CD4-positive, alpha-beta T cell (primary cell): ENCODE data around the gene AK9. TPM values are rescaled to one million over a fixed set of nuclear protein-coding genes. Genes with fewer than 3 reads are reported as not detected.

Experiments used
- ATAC-seq: fragments of 200-7000 bp; cut with Tn5 transposase; one replicate; pipeline ENCODE4 v1.10.0; 2022; ENCODE audit warnings: mild to moderate bottlenecking; ENCODE audit not compliant: poor library complexity
- CTCF ChIA-PET: fragments of 350-600 bp; sonication (Branson Sonifier 250); formaldehyde crosslinking; loops from one replicate; lab custom pipeline; 2021; ENCODE audit warnings: antibody characterized with exemption, inconsistent platforms; lab: Charles Lee
- POLR2A ChIA-PET: fragments of 350-600 bp; sonication (Branson Sonifier 250); formaldehyde crosslinking; loops from one replicate; lab custom pipeline; 2021; ENCODE audit warnings: antibody characterized with exemption, inconsistent platforms; lab: Charles Lee
- DNase-seq, 14 experiments: peaks; one replicate each; pipeline ENCODE4 v3.0.0-alpha.2; 2013 to 2020; ENCODE audit warnings: mixed read lengths in 2 of 14
- H3K27ac ChIP-seq, 2 donors: one replicate each; pipeline versions ENCODE4 v1.5.1 to v1.7.0; 2013; ENCODE audit warnings: low read length in 2 of 2, low read depth in 1 of 2, mild to moderate bottlenecking in 1 of 2
- H3K27me3 ChIP-seq, 2 experiments: 1 replicate in 1 of 2; 2 replicates in 1 of 2; pipeline versions ENCODE4 v1.6.1 to v1.7.0; 2013; ENCODE audit warnings: low read length in 2 of 2, control low read depth in 1 of 2, mild to moderate bottlenecking in 1 of 2, moderate library complexity in 1 of 2; ENCODE audit not compliant: insufficient read depth in 2 of 2, control insufficient read depth in 1 of 2
- H3K36me3 ChIP-seq: one replicate; pipeline ENCODE4 v1.6.1; 2013; ENCODE audit warnings: low read length, control low read depth; ENCODE audit not compliant: insufficient read depth
- H3K4me1 ChIP-seq: one replicate; pipeline ENCODE4 v1.6.1; 2013; ENCODE audit warnings: low read length, control low read depth; ENCODE audit not compliant: insufficient read depth
- H3K4me3 ChIP-seq: one replicate; pipeline ENCODE4 v1.5.1; 2013; ENCODE audit warnings: mild to moderate bottlenecking, low read length, moderate library complexity
- H3K9me3 ChIP-seq, 2 experiments: 1 replicate in 1 of 2; 2 replicates in 1 of 2; pipeline versions ENCODE4 v1.6.1 to v1.7.0; 2013; ENCODE audit warnings: low read length in 2 of 2, mild to moderate bottlenecking in 2 of 2, control low read depth in 1 of 2, moderate library complexity in 1 of 2; ENCODE audit not compliant: control insufficient read depth in 1 of 2, insufficient read depth in 1 of 2
- H3K27ac Mint-ChIP-seq: one replicate; pipeline ENCODE4 v1.8.0; 2020; ENCODE audit warnings: mixed read lengths
- H3K27me3 Mint-ChIP-seq: one replicate; pipeline ENCODE4 v1.8.0; 2021; ENCODE audit warnings: mixed read lengths
- H3K36me3 Mint-ChIP-seq: one replicate; pipeline ENCODE4 v1.8.0; 2021; ENCODE audit warnings: low read depth, mixed read lengths
- H3K4me1 Mint-ChIP-seq: one replicate; pipeline ENCODE4 v1.8.0; 2021; ENCODE audit warnings: low read depth, mixed read lengths
- H3K4me3 Mint-ChIP-seq: one replicate; pipeline ENCODE4 v1.8.0; 2020; ENCODE audit warnings: mild to moderate bottlenecking, mixed read lengths
- H3K9me3 Mint-ChIP-seq: one replicate; pipeline ENCODE4 v1.8.0; 2020; ENCODE audit warnings: mixed read lengths
- intact Hi-C, 2 experiments: fragments of 100-400 bp; cut with DNase I in 1 of 2; cut with micrococcal nuclease in 1 of 2; formaldehyde crosslinking; loops; one replicate each; pipeline versions ENCODE4 v1.15.1 to v1.9.0; 2023 to 2025; cut with DNase I, micrococcal nuclease
- total RNA-seq, 174 experiments: library from RNA in 2 of 174; stranded (reverse) in 2 of 174; gene quantifications; one replicate each; pipeline ENCODE4 v1.2.3 and lab custom pipeline; 2021 to 2026
- TF ChIP-seq, protein P1 (sequence below): fragments of 200-600 bp; IDR thresholded peaks from one replicate; pipeline ENCODE4 v1.8.0; 2022; ENCODE audit warnings: antibody characterized with exemption, mild to moderate bottlenecking

The AK9 gene
- total RNA-seq, 2 experiments from 2014 or later = 5.3 to 6.6 TPM

DNA sequence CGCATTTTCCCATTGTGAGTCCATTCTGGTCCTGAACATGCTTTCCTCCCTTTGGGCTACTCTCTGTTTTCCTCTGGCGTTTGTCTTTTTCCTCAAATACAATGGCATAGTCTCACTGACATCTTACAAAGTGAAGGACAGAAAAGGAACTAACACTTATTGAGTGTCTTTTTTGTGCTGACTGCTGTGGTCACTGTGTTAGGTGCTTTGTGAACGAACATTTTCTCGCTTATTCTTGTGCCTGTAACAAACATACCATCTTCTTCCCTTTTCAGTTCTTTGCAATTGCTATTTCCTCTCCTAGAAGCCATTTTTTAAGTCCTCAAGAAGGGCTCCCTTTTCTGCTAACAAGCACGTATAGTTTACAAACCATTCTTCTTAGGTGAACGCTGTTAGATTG is 15.5 kb upstream of the AK9 start:
- Histone ChIP-seq H3K9me3 (no peaks in the 10 kb centered on the region), H3K27ac (no peak overlapping the region), H3K36me3 (no peaks in the 10 kb centered on the region), H3K4me1 (no peaks in the 10 kb centered on the region), H3K27me3 (no peaks in the 10 kb centered on the region), H3K4me3 (no peak overlapping the region)
- intact Hi-C loops = loop anchor here in 1 of 2 experiments (5.0 to 10.0 kb wide), 2 partner anchors 519 to 1278 kb away; partner anchors contain the start of gene RPF2
- CTCF ChIA-PET = interaction anchor here (1.2 kb wide), 1 partner anchor 333 kb away, joined by 4 read pairs; no protein-coding TSS in a partner anchor
- ATAC-seq = no peak
- TF ChIP-seq, protein P1, sequence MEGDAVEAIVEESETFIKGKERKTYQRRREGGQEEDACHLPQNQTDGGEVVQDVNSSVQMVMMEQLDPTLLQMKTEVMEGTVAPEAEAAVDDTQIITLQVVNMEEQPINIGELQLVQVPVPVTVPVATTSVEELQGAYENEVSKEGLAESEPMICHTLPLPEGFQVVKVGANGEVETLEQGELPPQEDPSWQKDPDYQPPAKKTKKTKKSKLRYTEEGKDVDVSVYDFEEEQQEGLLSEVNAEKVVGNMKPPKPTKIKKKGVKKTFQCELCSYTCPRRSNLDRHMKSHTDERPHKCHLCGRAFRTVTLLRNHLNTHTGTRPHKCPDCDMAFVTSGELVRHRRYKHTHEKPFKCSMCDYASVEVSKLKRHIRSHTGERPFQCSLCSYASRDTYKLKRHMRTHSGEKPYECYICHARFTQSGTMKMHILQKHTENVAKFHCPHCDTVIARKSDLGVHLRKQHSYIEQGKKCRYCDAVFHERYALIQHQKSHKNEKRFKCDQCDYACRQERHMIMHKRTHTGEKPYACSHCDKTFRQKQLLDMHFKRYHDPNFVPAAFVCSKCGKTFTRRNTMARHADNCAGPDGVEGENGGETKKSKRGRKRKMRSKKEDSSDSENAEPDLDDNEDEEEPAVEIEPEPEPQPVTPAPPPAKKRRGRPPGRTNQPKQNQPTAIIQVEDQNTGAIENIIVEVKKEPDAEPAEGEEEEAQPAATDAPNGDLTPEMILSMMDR = no peak
- no peaks in the 10 kb centered on the region for H3K9me3 Mint-ChIP-seq
- H3K27ac Mint-ChIP-seq = peak overlapping the region; percentile 8
- H3K36me3 Mint-ChIP-seq = peaks cover 12% of the 10 kb centered on the region
- POLR2A ChIA-PET = no interaction called here
- H3K4me3 Mint-ChIP-seq = no peak overlapping the region
- DNase-seq = peak in 1 of 14 experiments; percentile 26
- peaks cover 39% of the 10 kb centered on the region for H3K4me1 Mint-ChIP-seq
- H3K27me3 Mint-ChIP-seq = no peaks in the 10 kb centered on the region

DNA sequence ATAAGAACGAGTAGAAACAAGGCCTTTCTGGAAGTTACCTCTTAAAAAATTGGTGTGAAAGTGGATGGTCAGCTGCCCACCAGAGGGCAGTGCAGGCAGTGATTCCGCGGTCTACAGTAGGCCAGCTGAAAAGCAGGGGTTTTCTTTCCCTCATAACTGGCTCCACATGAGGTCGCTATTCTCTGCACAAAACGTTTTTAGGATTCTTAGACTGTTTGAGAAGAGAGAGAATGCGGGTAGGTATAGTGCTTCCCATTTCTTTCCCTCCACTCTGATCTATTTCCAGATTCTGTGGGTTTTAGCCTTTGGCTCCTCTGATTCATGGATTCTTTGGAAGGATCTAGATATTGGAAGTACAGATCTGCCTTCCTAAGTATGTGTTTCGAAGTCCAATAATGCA is 14.3 kb upstream of the AK9 start:
- Histone ChIP-seq H3K27ac (no peak overlapping the region), H3K4me1 (no peaks in the 10 kb centered on the region), H3K4me3 (no peak overlapping the region), H3K36me3 (no peaks in the 10 kb centered on the region), H3K9me3 (no peaks in the 10 kb centered on the region), H3K27me3 (no peaks in the 10 kb centered on the region)
- Mint-ChIP-seq H3K9me3 (no peaks in the 10 kb centered on the region), H3K27ac (no peak overlapping the region), H3K4me1 (peaks cover 40% of the 10 kb centered on the region), H3K27me3 (no peaks in the 10 kb centered on the region), H3K4me3 (no peak overlapping the region), H3K36me3 (peaks cover 5% of the 10 kb centered on the region)
- DNase-seq = peak; percentile 51 to 88 (median 66)
- ChIA-PET CTCF (interaction anchor here (0.7 to 3.0 kb wide), 20 partner anchors 8 to 692 kb away, joined by 3 to 38 read pairs (median 4); partner anchors contain the start of genes AK9 and FIG4), POLR2A (interaction anchor here (1.1 kb wide), 1 partner anchor 334 kb away, joined by 7 read pairs; no protein-coding TSS in a partner anchor)
- ATAC-seq = peak; percentile 97
- TF ChIP-seq, protein P1 = peak; percentile 91
- intact Hi-C loops = loop anchor here (1.0 to 10.0 kb wide), 6 partner anchors 178 to 1280 kb away; partner anchors contain the start of gene RPF2 (in 1 of the 2)

GRCh38 chr6:109702791-109703190 is 11.8 kb upstream of the AK9 start:
- Histone ChIP-seq H3K36me3 (no peaks in the 10 kb centered on the region), H3K27me3 (no peaks in the 10 kb centered on the region), H3K27ac (no peak overlapping the region), H3K4me3 (no peak overlapping the region), H3K4me1 (no peaks in the 10 kb centered on the region), H3K9me3 (no peaks in the 10 kb centered on the region)
- POLR2A ChIA-PET = no interaction called here
- Mint-ChIP-seq H3K9me3 (no peaks in the 10 kb centered on the region), H3K27me3 (no peaks in the 10 kb centered on the region), H3K4me1 (peaks cover 40% of the 10 kb centered on the region), H3K4me3 (no peak overlapping the region), H3K36me3 (peaks cover 5% of the 10 kb centered on the region), H3K27ac (no peak overlapping the region)
- intact Hi-C loops = loop anchor here (2.0 to 10.0 kb wide), 2 partner anchors 14 to 1282 kb away; partner anchors contain the start of gene RPF2 (in 1 of the 2)
- CTCF ChIA-PET = no interaction called here
- DNase-seq (no peak), ATAC-seq (no peak)
- TF ChIP-seq, protein P1 = no peak
